ENCODE data around the gene SURF4. TPM values are rescaled to one million over a fixed set of nuclear protein-coding genes. Genes with fewer than 3 reads are reported as not detected.

Gene SURF4
- total and polyA plus RNA-seq, 2 of the 13 experiments (the other 11 are each of a cell fraction or from before 2014, with no cell fraction given), result 220 to 265 TPM

GRCh38 chr9:133334161-133334560 lies 41.7 kb downstream of the SURF4 start (continued):
- no peak for TF ChIP-seq MAFK (conservative IDR thresholded peaks at IDR 0.05 in 1 of 2, IDR thresholded peaks at IDR 0.05 in 1 of 2; ENCODE audit: low read length in 2 of 2)
- TF ChIP-seq ZNF33A (CRISPR knock-in tag; IDR thresholded peaks at IDR 0.05; ENCODE audit: borderline replicate concordance), result no peak
- TF ChIP-seq ZNF318 (CRISPR knock-in tag; IDR thresholded peaks at IDR 0.05), result no peak
- TF ChIP-seq ZNF17 (CRISPR knock-in tag; IDR thresholded peaks at IDR 0.05), result no peak
- no peak for TF ChIP-seq MAX (IDR thresholded peaks at IDR 0.05)
